ENCODE measurements around the gene EPHB2. TPM values are rescaled to one million over a fixed set of nuclear protein-coding genes. Genes with fewer than 3 reads are reported as not detected.

The EPHB2 gene
- polyA plus RNA-seq, 2 of the 4 experiments (the other 2 are of a cell fraction): 13.0 to 35.3 TPM

DNA sequence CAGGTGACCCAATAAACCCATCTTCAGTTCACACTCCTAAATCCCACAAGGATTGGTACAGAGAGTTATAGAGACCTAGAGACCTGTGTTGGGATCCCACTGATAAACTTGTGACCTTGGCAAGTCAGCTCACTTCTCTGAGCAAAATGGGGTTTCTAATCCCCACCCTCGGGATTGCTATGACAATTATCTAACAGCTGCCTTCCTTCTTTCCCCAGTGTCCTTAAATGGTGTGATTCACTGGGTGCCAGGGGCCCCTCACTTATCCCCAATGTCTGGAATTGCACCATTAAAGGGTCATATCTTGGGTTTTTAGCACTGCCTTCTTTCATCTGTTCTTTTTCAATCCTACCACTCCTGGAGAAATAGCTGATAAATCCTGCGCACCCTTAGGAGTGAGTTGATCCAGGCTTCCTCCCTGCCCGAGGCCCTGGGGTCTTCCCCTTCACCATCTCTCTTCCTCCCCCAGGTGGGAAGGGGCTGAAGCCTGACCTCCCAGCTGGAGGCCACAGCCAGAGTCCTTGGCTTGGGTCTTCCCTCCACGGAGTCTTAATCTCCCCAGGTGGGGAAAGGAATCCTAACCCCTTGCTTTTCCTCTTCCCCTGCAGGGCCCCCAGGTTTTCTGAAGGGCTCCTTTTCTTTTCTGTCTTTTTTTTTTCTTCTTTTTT lies 222.3 kb downstream of the EPHB2 start:
- Histone ChIP-seq H3K9me3 (no peaks in the 10 kb centered on the region), H3K4me3 (no peak overlapping the region), H3K4me2 (no peak overlapping the region), H3K27ac (no peak overlapping the region), H3K4me1 (no peaks in the 10 kb centered on the region)
- 31% methylated on average over 4 of the region's 4 CpGs for WGBS (ENCODE audit: missing lambda C conversion rate)
- no peak for ATAC-seq
- ChIA-PET POLR2A (interaction anchor here (0.6 kb wide), 1 partner anchor 114 kb away, joined by 9 read pairs; no protein-coding TSS in a partner anchor), CTCF (interaction anchor here (0.9 to 10.3 kb wide), 5 partner anchors 44 to 517 kb away, joined by 3 to 129 read pairs (median 13); no protein-coding TSS in a partner anchor)
- TF ChIP-seq, protein P1, sequence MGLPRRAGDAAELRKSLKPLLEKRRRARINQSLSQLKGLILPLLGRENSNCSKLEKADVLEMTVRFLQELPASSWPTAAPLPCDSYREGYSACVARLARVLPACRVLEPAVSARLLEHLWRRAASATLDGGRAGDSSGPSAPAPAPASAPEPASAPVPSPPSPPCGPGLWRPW (IDR thresholded peaks at IDR 0.05): no peak
- TF ChIP-seq MAZ (IDR thresholded peaks at IDR 0.05; ENCODE audit: borderline replicate concordance, low read depth, low read length) (no peak), CHD2 (IDR thresholded peaks at IDR 0.05; ENCODE audit: low read length, partially characterized antibody) (no peak), RNF2 (IDR thresholded peaks at IDR 0.05; ENCODE audit: borderline replicate concordance, low read depth) (no peak), EP300 (IDR thresholded peaks at IDR 0.05) (no peak), EHF (CRISPR knock-in tag; IDR thresholded peaks at IDR 0.05) (no peak), POLR2A (IDR thresholded peaks at IDR 0.05; ENCODE audit: low read length) (no peak), SMC3 (IDR thresholded peaks at IDR 0.05) (no peak), SREBF2 (IDR thresholded peaks at IDR 0.05) (no peak), FOSL2 (IDR thresholded peaks at IDR 0.05) (no peak), FOSL2 (CRISPR knock-in tag; IDR thresholded peaks at IDR 0.05) (no peak), RCOR1 (IDR thresholded peaks at IDR 0.05; ENCODE audit: low read depth, low read length) (no peak), CBX8 (IDR thresholded peaks at IDR 0.05) (no peak), MYC (IDR thresholded peaks at IDR 0.05; ENCODE audit: borderline replicate concordance, low read length) (no peak), CHD4 (IDR thresholded peaks at IDR 0.05; ENCODE audit: borderline replicate concordance) (no peak), NPAS2 (CRISPR knock-in tag; IDR thresholded peaks at IDR 0.05; ENCODE audit: borderline replicate concordance) (no peak)
- TF ChIP-seq, protein P2, sequence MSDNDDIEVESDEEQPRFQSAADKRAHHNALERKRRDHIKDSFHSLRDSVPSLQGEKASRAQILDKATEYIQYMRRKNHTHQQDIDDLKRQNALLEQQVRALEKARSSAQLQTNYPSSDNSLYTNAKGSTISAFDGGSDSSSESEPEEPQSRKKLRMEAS (IDR thresholded peaks at IDR 0.05): no peak
- TF ChIP-seq, protein P3, sequence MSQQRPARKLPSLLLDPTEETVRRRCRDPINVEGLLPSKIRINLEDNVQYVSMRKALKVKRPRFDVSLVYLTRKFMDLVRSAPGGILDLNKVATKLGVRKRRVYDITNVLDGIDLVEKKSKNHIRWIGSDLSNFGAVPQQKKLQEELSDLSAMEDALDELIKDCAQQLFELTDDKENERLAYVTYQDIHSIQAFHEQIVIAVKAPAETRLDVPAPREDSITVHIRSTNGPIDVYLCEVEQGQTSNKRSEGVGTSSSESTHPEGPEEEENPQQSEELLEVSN (IDR thresholded peaks at IDR 0.05; ENCODE audit: borderline replicate concordance, low read depth): no peak
- TF ChIP-seq, protein P4, sequence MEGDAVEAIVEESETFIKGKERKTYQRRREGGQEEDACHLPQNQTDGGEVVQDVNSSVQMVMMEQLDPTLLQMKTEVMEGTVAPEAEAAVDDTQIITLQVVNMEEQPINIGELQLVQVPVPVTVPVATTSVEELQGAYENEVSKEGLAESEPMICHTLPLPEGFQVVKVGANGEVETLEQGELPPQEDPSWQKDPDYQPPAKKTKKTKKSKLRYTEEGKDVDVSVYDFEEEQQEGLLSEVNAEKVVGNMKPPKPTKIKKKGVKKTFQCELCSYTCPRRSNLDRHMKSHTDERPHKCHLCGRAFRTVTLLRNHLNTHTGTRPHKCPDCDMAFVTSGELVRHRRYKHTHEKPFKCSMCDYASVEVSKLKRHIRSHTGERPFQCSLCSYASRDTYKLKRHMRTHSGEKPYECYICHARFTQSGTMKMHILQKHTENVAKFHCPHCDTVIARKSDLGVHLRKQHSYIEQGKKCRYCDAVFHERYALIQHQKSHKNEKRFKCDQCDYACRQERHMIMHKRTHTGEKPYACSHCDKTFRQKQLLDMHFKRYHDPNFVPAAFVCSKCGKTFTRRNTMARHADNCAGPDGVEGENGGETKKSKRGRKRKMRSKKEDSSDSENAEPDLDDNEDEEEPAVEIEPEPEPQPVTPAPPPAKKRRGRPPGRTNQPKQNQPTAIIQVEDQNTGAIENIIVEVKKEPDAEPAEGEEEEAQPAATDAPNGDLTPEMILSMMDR (IDR thresholded peaks at IDR 0.05): no peak
- no peak for DNase-seq (ENCODE audit: low read depth in 1 of 2, low spot score in 1 of 2)
- FAIRE-seq: no peak

DNA sequence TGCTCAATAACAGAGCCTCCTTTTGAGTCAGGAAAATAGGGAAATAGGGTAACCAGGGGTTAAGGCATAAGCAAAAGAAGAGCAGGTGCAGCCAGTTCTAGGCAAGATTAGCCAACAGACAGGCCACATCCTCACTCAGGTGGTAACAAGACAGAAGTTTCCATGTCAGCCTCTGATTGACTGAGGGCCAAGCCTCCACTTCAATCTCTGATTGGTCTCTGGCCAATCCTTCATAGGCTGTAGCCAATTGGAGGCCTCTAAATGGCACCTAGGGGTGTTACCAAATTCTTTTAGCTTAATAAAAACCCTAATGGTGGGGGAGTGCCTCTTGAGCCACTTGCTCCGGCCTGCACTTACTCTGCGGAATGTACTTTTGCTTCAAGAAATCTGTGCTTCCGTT lies 224.8 kb downstream of the EPHB2 start:
- ChIA-PET CTCF (interaction anchor here (0.6 to 10.3 kb wide), 5 partner anchors 29 to 514 kb away, joined by 3 to 129 read pairs (median 13); no protein-coding TSS in a partner anchor), POLR2A (no interaction called here)
- ATAC-seq (peak in 1 of 2 experiments; percentile 50; a peak in 2 of 6 replicates), DNase-seq (ENCODE audit: low read depth in 1 of 2, low spot score in 1 of 2) (no peak), FAIRE-seq (no peak)
- Histone ChIP-seq H3K9me3 (no peaks in the 10 kb centered on the region), H3K4me1 (no peaks in the 10 kb centered on the region), H3K4me3 (no peak overlapping the region), H3K27ac (no peak overlapping the region), H3K4me2 (no peak overlapping the region)
- no peak for TF ChIP-seq HOXB13 (CRISPR knock-in tag; IDR thresholded peaks at IDR 0.05; ENCODE audit: low read depth)
- TF ChIP-seq TFCP2L1 (CRISPR knock-in tag; IDR thresholded peaks at IDR 0.05): no peak
- TF ChIP-seq HOXB5 (CRISPR knock-in tag; IDR thresholded peaks at IDR 0.05): no peak
- no peak for TF ChIP-seq HOXA7 (CRISPR knock-in tag; IDR thresholded peaks at IDR 0.05)
- TF ChIP-seq, protein P4 (IDR thresholded peaks at IDR 0.05): no peak
- WGBS (ENCODE audit: missing lambda C conversion rate): 93% methylated on average over 3 of the region's 3 CpGs
